ENCODE measurements around the gene METAP2.

DNA sequence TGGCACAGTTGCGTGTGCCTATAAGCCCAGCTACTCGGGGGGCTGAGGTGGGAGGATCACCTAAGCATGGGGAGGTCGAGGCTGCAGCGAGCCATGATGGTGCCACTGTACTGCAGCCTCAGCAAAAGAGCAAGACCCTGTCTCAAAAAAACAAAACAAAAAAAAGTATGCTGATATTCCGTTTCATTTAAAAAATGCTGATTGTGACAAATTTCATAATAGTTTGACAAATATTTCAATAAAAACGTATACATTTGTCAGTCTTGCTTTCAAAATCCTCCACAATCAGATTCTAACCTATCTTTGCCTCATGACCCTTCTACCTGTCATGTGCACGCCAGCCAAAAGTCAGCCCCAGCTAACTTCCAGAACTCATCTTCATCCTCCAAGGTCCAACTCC, 67.5 kb downstream of the METAP2 start:
- TF ChIP-seq NFRKB (IDR thresholded peaks at IDR 0.05), result no peak
- TF ChIP-seq SP1 (IDR thresholded peaks at IDR 0.05), result no peak
- no peak for TF ChIP-seq LEF1 (IDR thresholded peaks at IDR 0.05; ENCODE audit: borderline replicate concordance)
- TF ChIP-seq ELF4 (IDR thresholded peaks at IDR 0.05), result no peak
- no peak for TF ChIP-seq FOXM1 (IDR thresholded peaks at IDR 0.05; ENCODE audit: borderline replicate concordance)
- no peak for TF ChIP-seq ZNF384 (IDR thresholded peaks at IDR 0.05)
